ENCODE results near the gene LCP2. TPM values are rescaled to one million over a fixed set of nuclear protein-coding genes. Genes with fewer than 3 reads are reported as not detected.

LCP2 gene
- polyA plus RNA-seq, 10 donors = 3.5 to 16.6 (median 6.2) TPM

GRCh38 chr5:170218726-170219125 lies 78.9 kb downstream of the LCP2 start:
- DNase-seq = no peak

- peak in 1 of 3 donors; percentile 32 for DNase-seq
Observed at GRCh38 chr5:170217831-170218230, 79.7 kb downstream of the LCP2 start.

- DNase-seq = peak; percentile 58 to 86 (median 77)
Observed at GRCh38 chr5:170216257-170216864, 81.2 kb downstream of the LCP2 start.

GRCh38 chr5:170211575-170212334 lies 85.8 kb downstream of the LCP2 start:
- DNase-seq = no peak

- no peak for DNase-seq
Observed at GRCh38 chr5:170206958-170207357, 90.6 kb downstream of the LCP2 start.

GRCh38 chr5:170206216-170206615 lies 91.4 kb downstream of the LCP2 start:
- peak in 1 of 3 donors; percentile 44 for DNase-seq

- DNase-seq = no peak
Observed at GRCh38 chr5:170204202-170204601, 93.4 kb downstream of the LCP2 start.

- DNase-seq = no peak
Observed at GRCh38 chr5:170202117-170202516, 95.5 kb downstream of the LCP2 start.

GRCh38 chr5:170201311-170201710 lies 96.3 kb downstream of the LCP2 start:
- DNase-seq = no peak

GRCh38 chr5:170200876-170201275 lies 96.7 kb downstream of the LCP2 start:
- DNase-seq = no peak

Other genes starting within 250 kb of the LCP2 start
- gene FOXI1, start 191.9 kb downstream of the LCP2 start, polyA plus RNA-seq (ENCODE audit: insufficient read length in 10 of 10) = not detected
- under 1 TPM in 7 of 10 donors, not detected in 3; 0.31 to 0.67 (median 0.58) TPM for gene C5orf58, start 64.8 kb downstream of the LCP2 start, polyA plus RNA-seq (ENCODE audit: insufficient read length in 10 of 10)
- under 1 TPM; 0.30 to 0.83 (median 0.55) TPM for gene KCNMB1, start 91.6 kb upstream of the LCP2 start, polyA plus RNA-seq (ENCODE audit: insufficient read length in 10 of 10)
- 1 to 10 TPM; 3.3 to 5.9 (median 5.1) TPM for gene KCNIP1, start 206.2 kb upstream of the LCP2 start, polyA plus RNA-seq (ENCODE audit: insufficient read length in 10 of 10)

Measured in muscle of back (tissue), 11 donors.